ENCODE results near the gene GPR6.

Gene GPR6, protein sequence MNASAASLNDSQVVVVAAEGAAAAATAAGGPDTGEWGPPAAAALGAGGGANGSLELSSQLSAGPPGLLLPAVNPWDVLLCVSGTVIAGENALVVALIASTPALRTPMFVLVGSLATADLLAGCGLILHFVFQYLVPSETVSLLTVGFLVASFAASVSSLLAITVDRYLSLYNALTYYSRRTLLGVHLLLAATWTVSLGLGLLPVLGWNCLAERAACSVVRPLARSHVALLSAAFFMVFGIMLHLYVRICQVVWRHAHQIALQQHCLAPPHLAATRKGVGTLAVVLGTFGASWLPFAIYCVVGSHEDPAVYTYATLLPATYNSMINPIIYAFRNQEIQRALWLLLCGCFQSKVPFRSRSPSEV

DNA sequence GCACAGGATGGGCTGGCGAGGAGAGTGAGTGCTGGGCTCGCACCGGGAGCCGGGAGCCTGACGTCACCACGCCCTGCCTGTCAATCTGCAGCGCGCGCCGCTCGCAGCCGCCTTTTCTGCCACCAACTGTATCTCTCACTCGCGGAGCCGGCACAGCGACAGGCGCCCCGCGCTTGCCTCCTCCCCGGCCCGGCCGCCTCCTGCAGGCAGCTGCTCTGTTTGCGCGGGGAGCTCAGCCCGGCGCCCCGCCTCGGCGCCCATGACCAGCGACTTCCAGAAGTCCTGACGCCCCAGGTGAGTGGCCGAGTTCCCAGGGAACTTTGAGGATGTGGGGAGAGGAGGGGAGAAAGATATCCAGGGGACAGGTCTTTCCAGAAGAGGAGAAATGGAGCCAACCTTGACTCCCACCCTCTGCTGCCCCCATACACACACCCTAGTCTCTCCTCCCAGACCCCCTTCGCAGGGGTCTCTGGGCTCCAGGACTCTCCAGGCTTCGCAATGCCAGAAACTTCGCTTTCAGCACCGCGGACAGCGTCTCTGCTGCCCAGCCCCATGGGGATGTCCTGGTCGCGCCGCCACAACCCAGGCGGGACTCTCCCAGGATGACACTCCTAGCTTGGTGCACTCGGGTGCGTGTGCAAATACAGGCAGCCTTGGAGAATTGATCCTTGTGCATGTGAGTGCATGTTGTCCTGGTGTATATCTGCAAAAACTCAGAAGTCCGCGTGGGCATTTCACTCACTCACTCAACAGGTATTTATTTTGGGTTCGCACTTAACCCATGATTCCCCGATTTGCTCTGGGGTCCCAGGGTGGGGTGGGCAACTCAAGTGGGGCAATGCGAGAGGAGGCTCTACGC, at the start of gene GPR6:
Gene GPR6 (plus strand): TSS at position 138 of the 859 bp plus-strand sequence. CDS start 802 bp downstream, outside the sequence.
- DNase-seq, result peak; percentile 37

DNA sequence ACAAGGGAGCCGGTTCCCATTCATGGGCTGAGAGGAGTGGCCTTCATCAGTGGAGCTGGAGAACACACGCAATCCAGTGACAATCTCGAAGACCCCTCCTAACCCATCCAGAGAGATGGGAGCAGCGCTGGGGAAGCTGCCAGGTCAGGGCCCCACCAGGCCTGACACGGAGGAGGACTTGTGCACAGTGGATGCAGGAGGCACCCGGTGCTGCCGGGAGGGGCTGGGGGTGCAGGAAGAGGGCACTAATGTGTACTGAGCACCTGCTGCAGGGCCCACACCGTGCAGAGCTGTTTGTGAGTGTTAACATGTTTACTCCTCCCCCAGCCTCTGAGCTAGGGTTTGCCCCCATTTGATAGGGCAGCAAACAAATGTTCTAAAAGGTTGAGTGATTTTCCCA, 43.8 kb upstream of the GPR6 start:
- no peak for DNase-seq

DNA sequence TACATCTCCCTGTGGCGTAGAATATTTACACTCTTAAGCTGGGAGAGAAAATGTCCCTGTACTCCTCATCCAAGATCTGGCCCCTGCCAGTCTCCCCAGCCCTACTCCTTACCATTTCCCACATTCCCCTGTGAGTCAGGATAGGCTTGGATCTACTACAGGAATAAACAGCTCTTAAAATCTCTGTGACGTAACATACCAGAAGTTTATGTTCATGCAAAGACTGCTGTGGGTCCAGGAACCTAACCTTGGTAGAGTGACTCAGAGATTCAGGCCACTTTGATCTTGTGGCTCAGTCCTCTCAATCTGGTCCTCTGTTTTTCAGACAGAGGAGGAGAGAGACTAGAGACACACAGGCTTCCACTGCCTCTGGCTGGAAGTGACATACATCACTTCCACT, 38.5 kb upstream of the GPR6 start:
- DNase-seq, result no peak

DNA sequence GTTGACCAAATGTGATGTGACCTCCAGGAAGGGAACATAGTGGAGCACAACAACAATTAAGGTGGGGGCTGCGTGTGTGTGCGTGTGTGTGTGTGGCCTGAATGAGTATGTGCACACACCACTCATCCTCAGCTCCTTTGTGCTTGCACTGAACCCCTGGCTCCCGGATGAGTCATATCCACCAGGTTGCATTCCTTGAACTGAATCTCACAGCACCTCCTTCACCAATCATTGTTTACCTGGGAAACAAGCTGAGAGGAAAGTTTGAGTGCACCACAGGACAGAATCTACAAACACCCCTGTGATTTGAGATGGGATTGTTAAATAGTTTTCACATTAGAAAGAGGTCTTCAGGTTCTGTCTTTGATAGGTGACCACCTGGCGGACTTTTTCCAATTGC, 33.7 kb upstream of the GPR6 start:
- no peak for DNase-seq

DNA sequence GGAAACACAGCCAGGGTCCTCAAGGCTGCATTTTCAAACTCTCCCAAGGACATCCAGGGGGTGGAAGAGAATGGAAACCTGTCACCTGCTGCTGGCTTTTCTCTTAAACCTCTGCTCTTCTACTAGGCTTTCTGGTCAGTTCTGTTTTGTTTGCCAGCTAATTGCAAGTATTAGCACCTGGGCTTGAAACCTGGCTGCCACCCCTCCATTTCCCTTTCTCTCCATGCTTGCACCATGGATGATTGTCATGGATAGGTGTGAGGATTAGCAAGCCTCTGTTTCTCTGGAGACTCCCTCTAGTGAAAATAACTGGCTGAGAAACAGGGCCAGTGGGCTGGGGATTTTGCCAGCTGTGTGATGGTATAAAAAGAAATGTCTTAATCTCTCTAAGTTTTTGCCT, 33.0 kb upstream of the GPR6 start:
- DNase-seq, result no peak

DNA sequence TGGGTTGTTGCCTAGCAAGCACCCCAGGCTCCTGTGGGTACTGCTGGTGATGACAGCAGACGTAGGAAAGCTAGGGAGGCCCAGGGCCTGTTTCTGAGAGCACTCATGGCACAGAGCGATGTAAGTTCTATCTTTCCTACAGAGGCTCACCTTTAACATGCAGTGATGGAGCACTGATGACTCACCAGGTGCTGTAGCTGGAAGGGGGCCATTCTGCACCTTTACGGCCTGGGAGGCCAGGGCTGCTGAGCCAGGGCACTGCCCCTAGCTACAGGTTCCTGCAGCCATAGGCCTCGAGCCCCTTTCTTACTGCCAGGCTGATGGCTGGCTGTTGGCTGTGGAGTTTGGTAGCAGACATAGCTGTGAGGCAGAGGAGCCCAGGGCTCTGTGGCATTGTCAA, 31.1 kb upstream of the GPR6 start:
- no peak for DNase-seq

DNA sequence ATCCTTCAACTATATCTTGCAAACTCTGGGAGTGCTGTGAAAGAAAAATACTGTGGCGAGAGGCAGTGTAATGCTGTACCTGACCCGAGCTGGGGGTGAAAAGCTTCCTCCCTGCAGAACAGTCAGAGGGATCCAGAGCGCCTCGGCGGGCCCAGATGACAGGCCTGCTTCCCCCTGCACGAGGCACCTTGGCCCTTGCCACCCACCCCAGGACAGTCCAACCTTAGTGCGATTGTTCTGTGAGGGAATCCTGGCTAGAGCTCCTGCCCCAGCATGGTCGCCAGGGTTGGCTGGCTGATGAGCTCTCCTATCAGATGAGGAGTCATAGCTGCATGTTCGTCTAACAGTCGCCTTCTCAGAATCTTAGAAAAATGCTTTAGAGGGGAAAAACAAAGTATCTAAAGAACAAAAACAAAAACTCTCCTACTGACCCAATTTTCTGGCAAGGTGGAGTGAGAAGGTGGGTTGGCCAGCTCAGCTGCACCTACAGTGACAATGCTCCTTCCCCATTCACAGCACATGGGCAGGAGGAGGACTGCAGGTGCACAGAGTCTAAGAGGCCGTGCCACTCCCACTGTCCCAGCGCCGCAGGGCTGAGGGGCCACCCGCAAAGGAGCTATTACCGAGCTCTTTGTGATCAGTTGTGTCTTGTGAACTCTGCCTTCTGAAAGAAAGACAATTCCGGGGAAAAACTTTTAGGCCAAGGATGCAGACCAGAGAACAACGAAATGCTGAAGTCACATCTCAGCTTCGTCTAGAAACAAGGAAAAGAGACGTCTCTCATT, 28.6 kb upstream of the GPR6 start:
- DNase-seq, result no peak

DNA sequence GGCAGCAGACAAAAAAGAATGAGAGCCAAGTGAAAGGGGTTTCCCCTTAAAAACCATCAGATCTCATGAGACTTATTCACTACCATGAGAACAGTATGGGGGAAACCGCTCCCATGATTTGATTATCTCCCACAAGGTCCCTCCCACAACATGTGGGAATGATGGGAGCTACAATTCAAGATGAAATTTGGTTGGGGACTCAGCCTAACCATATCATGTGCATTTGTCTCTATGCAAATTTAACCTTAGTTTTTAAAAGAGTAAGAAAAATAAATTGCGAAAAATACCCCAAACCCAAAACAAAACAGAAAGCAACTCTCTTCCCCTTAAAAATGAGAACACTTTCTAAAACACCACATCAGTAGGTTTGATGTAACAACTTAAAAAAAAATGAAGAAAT, 22.6 kb upstream of the GPR6 start:
- DNase-seq, result no peak

DNA sequence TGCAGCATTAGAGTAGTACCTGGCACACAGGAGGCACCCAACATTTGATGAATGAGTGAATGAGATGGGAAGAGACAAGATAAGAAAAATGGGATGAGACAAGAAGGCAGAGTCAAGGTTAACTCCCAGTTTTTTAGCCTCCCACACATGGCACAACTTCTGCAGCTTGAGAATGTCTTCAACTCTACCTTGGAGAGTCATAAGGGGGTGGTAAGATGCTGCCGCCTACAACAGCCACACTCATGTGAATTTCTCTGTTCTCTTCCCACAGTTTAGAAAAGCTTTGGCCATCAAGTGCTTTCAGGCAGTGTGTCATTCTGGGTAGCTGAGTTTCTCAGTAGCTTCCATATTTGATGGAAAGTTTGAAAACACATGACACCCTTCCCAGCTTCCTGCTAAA, 19.5 kb upstream of the GPR6 start:
- DNase-seq, result no peak

DNA sequence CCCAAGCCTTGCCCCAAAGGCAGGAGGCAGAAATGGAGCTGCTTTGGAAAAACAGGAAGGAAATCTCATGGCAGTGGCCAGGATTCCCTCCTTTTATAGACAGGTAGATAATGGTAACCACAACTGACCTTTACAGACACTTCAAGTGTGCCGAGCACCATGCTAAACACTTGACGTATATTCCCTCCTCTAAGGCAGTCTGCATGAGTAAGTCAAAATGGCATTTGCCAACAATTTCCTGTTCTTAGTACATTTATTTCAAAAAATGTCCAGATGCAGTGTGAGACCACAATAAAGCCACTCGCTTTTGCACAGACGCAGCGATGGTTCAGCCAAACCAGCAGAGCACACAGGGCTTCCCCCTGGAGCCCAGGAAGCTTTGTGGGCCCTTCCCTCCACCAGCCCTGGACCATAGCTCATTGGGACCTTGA, 16.5 kb upstream of the GPR6 start:
- DNase-seq, result no peak

DNA sequence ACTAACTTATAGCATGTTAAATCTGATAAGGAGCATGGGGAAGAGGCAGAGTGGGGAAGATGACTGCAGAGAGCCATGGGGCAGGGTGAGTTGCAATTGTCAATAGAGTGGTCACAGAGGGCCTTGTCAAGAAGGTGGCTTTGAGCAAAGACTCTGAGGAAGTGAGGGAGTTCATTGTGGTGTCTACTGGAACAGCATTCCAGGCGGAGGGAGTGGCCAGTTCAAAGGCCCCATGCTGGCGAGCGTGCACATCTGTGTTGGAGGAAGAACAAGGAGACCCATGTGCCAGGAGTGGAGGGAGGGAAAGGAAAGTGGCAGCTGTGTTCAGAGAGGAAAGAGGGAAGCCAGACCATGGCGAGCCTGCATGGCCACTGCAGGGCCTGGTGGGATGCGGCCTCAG, 15.8 kb upstream of the GPR6 start:
- no peak for DNase-seq

DNA sequence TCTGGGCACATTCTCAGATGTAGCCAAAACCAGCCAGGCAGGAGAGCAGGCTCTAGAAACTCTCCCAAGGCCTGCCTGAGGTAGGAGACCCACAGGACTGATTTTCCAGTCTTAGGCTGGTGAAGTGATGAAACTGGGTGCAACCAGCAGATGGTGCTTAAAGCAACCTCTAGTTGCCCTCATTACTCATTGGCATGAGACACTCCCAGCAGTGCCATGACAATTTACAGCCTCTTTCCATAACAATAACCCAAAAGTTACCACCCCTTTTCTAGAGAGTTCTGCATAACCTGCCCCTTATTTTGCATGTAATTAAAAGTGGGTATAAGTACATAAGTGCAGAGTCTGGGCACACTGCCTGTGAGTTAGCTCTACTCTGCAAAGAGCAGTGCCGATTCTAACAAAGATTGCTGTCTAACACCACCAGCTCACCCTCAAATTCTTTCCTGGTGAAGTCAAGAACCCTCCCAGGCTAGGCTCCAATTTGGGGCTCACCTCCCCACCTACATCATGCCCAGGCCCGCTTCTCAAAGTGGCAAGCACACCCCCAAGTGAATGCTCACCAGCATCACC, 14.4 kb upstream of the GPR6 start:
- no peak for DNase-seq

DNA sequence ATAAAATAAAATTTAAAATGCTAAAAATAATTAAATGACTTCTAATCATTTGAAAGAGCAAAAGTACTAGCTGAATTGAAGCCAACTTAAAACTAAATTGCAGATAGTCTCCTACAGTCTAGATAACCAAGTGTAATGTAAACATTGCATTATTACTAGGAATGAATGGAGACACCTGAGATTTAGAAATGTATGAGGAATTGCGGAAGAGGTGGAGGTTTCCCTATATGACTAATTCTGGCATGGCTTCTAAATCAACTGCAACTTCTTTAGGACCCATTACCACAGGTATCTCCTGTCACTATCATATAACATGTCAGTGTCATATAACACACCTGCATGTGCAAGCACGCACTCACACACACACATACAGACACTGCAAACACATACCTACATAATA, 13.2 kb upstream of the GPR6 start:
- DNase-seq, result no peak

DNA sequence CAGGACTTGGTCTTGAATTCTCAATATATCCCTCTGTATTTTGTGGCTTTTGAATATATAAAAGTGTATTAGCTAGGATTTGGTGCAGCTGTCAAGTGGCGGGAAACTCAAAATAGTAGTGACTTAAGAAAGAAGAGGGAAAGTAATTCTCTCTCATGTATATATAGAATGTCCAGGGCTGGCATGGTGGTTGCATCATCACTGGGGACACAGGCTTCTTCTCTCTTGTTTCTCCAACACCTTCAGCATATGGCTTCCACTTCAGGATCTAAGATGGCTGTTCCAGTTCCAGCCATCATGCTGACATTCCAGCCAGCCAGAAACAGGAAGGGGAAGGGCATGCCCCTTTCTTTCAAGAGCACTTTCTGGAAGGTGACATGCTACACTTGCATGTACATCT, 11.8 kb upstream of the GPR6 start:
- DNase-seq, result no peak

DNA sequence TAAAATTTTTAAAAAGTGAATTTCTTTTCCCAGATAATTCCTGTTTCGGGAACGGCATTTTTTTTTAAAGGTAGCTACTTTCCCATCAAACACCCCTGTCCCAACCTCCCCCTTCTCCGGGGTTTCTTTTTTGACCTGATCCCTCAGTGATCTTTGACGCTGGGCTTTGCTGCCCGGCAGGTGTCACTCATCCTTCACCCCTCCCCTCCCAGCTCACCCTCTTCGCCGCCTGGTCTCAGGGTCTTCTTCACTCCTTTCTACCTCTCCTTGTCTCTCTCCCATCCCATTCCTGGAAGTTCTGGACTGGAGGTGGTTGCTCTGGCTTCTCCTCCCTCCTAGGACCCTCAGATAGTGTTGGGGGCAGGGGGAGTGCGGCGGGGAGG, 329 bp upstream of the GPR6 start:
- DNase-seq, result no peak

DNA sequence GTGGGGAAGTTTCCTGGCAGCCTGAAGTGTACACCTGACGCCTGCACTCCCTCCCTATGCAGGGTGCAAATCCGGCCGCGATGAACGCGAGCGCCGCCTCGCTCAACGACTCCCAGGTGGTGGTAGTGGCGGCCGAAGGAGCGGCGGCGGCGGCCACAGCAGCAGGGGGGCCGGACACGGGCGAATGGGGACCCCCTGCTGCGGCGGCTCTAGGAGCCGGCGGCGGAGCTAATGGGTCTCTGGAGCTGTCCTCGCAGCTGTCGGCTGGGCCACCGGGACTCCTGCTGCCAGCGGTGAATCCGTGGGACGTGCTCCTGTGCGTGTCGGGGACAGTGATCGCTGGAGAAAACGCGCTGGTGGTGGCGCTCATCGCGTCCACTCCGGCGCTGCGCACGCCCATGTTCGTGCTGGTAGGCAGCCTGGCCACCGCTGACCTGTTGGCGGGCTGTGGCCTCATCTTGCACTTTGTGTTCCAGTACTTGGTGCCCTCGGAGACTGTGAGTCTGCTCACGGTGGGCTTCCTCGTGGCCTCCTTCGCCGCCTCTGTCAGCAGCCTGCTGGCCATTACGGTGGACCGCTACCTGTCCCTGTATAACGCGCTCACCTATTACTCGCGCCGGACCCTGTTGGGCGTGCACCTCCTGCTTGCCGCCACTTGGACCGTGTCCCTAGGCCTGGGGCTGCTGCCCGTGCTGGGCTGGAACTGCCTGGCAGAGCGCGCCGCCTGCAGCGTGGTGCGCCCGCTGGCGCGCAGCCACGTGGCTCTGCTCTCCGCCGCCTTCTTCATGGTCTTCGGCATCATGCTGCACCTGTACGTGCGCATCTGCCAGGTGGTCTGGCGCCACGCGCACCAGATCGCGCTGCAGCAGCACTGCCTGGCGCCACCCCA, 1.2 kb downstream of the GPR6 start:
- DNase-seq, result no peak

DNA sequence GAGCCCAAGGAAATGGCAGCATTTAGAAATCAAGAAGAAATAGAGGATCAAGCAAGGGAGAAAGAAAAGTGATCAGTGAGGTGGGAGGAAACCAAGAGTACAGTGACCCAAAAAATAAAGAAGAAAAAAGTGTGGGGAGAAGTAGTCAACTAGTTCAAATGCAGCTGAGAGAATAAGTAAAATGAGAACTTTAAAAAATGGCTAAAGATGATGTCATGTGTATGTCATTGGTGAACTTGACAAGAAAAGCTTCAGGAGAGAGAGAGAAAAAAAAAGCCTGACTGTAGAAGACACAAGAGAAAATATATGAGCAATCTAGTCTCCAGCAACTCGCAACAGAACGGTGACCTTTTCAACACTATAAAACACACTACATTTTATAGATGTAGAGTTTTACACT, 6.3 kb downstream of the GPR6 start:
- no peak for DNase-seq

DNA sequence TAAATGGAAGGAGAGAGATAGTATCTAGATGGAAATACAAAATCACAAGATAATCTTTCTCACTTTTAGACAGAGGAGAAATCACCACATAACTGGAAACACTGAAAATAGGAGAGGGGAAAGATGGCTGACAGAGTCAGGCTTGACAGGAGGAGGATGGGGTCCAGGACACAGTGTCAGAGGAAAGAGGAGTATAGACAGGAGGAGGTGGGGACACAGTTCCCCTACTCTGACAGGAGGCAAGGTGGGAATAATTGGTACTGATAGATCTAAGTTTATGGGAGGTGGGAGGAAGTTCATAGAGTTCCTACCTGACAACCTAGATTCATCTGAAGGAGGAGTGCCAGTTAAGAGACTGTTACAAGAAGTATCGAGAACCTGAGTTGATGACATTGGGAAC, 9.1 kb downstream of the GPR6 start:
- no peak for DNase-seq

DNA sequence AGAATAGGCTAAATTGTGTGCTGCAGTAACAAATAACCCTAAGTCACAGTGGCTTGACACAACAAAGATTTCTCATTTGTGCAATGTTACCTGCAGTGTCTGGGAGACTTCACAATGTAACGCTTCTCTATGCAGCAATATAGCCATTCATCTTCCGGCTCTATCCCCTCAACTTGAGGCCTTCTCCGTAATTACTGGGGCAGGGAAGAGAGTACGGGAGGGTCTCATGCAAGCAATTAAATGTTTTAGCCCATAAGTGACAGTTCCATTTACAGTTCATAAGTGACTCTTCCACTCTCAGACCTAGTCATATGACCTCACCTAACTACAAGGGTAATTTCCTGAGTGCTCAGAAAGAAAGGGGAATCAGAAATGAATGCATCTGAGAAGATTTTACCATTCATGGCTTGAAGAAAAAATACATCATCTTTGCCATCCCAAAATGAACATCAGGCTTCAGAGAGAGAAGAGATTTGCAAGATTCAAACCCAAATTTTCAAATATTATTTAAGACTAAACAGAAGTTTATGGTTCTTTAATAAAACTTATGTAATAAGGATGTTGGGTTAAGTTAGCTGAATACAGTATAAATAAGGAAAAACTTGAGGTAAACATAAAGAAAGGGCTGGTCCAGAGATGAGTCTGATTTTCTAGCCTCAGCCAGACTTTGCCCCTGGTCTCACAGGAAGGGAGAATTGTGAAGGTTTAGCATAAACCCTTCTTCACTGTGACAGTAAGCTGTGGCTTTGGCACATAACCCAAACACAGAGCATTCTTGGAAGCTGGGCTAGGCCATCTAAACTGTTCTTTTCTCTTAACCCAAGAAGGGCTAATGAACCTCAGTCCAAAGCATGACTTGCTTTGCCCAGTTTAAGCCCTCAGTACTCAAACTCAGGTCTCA, 13.3 kb downstream of the GPR6 start:
- no peak for DNase-seq

DNA sequence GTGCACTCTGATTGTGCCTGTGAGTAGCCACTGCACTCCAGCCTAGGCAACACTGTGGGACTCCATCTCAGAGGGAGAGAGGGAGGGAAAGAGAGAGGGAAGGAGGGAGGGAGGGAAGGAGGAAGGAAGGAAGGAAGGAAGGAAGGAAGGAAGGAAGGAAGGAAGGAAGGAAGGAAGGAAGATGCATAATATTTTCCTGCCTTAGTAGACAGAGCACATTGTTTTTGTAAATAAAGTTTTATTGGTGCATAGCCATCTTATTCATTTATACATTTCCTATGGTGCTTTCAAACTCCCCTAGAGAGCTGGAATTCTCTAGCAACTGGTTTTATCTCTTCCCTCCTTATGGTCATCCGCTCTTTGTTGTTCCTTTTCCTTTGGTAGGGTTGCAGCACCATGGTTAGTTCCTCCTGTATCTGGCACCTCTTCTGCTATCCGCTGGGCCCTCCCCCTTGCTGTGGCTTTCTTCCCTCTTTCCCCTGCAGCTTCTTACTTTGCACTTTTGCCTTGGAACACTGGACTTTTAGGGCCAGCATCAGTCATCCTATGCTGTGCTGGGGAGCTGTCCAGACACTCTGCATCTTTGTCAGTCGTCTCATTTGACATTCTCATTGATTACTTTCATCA, 20.2 kb downstream of the GPR6 start:
- DNase-seq, result no peak

DNA sequence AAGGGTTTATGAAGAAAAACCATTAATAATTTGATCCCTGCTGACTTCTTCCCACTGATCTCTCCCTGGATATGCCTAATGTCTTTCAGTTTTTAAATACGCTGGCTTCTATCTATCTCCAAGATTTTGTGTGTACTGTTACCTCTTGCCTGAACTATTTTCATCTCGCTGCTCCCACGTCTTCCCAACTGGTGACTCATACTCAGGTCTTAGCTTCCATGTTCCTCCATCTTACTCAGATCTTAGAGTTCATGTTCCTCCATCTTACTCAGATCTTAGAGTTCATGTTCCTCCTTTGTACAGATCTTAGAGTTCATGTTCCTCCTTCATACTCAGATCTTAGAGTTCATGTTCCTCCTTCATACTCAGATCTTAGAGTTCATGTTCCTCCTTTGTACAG, 21.6 kb downstream of the GPR6 start:
- DNase-seq, result no peak
